Measurements from ENCODE around the gene PPM1B. TPM values are rescaled to one million over a fixed set of nuclear protein-coding genes. Genes with fewer than 3 reads are reported as not detected.

The PPM1B gene
- total and polyA plus RNA-seq, 2 of the 8 experiments (the other 6 are each of a cell fraction or from before 2014, with no cell fraction given), result 43.6 to 126 TPM

- TF ChIP-seq RAD21 (IDR thresholded peaks at IDR 0.05 in 1 of 2, conservative IDR thresholded peaks at IDR 0.05 in 1 of 2; ENCODE audit: low read depth in 2 of 2, low read length in 2 of 2) (peak; percentile 51 to 63), MAX (IDR thresholded peaks at IDR 0.05) (peak; percentile 28; the same call in 1 of the 2 replicates), EP300 (IDR thresholded peaks at IDR 0.05; ENCODE audit: borderline replicate concordance in 1 of 2, low read depth in 2 of 2, low read length in 2 of 2) (no peak), SUZ12 (IDR thresholded peaks at IDR 0.05; ENCODE audit: low read length) (no peak), CREB1 (IDR thresholded peaks at IDR 0.05) (no peak), YY1 (IDR thresholded peaks at IDR 0.05; ENCODE audit: low read depth, low read length) (no peak), ATF2 (IDR thresholded peaks at IDR 0.05; ENCODE audit: low read length) (no peak), ATF3 (IDR thresholded peaks at IDR 0.05; ENCODE audit: insufficient read depth, low read depth, low read length) (no peak), GTF2F1 (IDR thresholded peaks at IDR 0.05; ENCODE audit: borderline replicate concordance, low read depth, low read length) (no peak), ZNF274 (IDR thresholded peaks at IDR 0.05; ENCODE audit: borderline replicate concordance, extremely low read depth, low read length) (no peak), RXRA (IDR thresholded peaks at IDR 0.05; ENCODE audit: insufficient read depth, low read depth, low read length) (no peak), SIN3A (conservative IDR thresholded peaks at IDR 0.05 in 1 of 2, IDR thresholded peaks at IDR 0.05 in 1 of 2; ENCODE audit: low read depth in 1 of 2, low read length in 2 of 2) (no peak), CTBP2 (IDR thresholded peaks at IDR 0.05; ENCODE audit: borderline replicate concordance, insufficient read depth, insufficient read length, low read length) (no peak), SAP30 (IDR thresholded peaks at IDR 0.05; ENCODE audit: insufficient read depth, insufficient replicate concordance, low read length) (no peak)
Measured at GRCh38 chr2:44244135-44244871, 75.6 kb downstream of the PPM1B start (continued).
